ENCODE measurements around the gene HSD3B2.

- TF ChIP-seq, protein P1, sequence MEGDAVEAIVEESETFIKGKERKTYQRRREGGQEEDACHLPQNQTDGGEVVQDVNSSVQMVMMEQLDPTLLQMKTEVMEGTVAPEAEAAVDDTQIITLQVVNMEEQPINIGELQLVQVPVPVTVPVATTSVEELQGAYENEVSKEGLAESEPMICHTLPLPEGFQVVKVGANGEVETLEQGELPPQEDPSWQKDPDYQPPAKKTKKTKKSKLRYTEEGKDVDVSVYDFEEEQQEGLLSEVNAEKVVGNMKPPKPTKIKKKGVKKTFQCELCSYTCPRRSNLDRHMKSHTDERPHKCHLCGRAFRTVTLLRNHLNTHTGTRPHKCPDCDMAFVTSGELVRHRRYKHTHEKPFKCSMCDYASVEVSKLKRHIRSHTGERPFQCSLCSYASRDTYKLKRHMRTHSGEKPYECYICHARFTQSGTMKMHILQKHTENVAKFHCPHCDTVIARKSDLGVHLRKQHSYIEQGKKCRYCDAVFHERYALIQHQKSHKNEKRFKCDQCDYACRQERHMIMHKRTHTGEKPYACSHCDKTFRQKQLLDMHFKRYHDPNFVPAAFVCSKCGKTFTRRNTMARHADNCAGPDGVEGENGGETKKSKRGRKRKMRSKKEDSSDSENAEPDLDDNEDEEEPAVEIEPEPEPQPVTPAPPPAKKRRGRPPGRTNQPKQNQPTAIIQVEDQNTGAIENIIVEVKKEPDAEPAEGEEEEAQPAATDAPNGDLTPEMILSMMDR (IDR thresholded peaks at IDR 0.05; ENCODE audit: extremely low read depth in 1 of 2, insufficient read depth in 1 of 2, low read depth in 1 of 2, low read length in 2 of 2), result no peak
- no peak for TF ChIP-seq MYC (IDR thresholded peaks at IDR 0.05; ENCODE audit: low read depth, low read length)
These were observed 56.6 kb downstream of the HSD3B2 start for GRCh38 chr1:119471566-119471965.

Measured in endothelial cell of umbilical vein (primary cell).